ENCODE measurements around the gene ARHGAP22. TPM values are rescaled to one million over a fixed set of nuclear protein-coding genes. Genes with fewer than 3 reads are reported as not detected.

Gene ARHGAP22
- polyA plus RNA-seq, 1 of the 3 experiments (the other 2 are of a cell fraction) = 12.4 TPM

- TF ChIP-seq REST (IDR thresholded peaks at IDR 0.05; ENCODE audit: low read depth, low read length) (no peak), FOXJ3 (CRISPR knock-in tag; IDR thresholded peaks at IDR 0.05) (no peak), ELF1 (IDR thresholded peaks at IDR 0.05) (no peak), YY1 (IDR thresholded peaks at IDR 0.05; ENCODE audit: low read depth) (no peak), GABPA (IDR thresholded peaks at IDR 0.05; ENCODE audit: low read depth) (no peak), EP300 (IDR thresholded peaks at IDR 0.05; ENCODE audit: borderline replicate concordance in 1 of 2, low read depth in 1 of 2, low read length in 1 of 2) (no peak), SIN3A (IDR thresholded peaks at IDR 0.05; ENCODE audit: borderline replicate concordance, low read depth, low read length) (no peak), RXRA (IDR thresholded peaks at IDR 0.05; ENCODE audit: borderline replicate concordance, low read depth) (no peak), SMC3 (IDR thresholded peaks at IDR 0.05; ENCODE audit: low read depth, low read length) (no peak), RFX5 (IDR thresholded peaks at IDR 0.05; ENCODE audit: low read length) (no peak)
Measured at GRCh38 chr10:48573045-48573444, 31.8 kb downstream of the ARHGAP22 start (continued).

- POLR2A ChIA-PET = no interaction called here
- Histone ChIP-seq H2AFZ (ENCODE audit: low read depth) (no peak overlapping the region), H3K4me2 (no peak overlapping the region), H3K27ac (ENCODE audit: low read depth in 2 of 2, low read length in 1 of 2) (0 out of 4 replicates have a peak overlapping the region, but pooled peaks of 1 of the 2 experiments have one; percentile 2), H3K9me2 (no peaks in the 10 kb centered on the region), H3K27me3 (ENCODE audit: insufficient read depth) (no peaks in the 10 kb centered on the region), H3K36me3 (replicated peaks in 1 of 2; ENCODE audit: control insufficient read depth in 1 of 2, insufficient read depth in 2 of 2, low read length in 1 of 2) (peaks cover 0 to 25% of the 10 kb centered on the region in 2 experiments), H3K9me3 (no peaks in the 10 kb centered on the region), H3F3A (replicated peaks; ENCODE audit: insufficient read depth) (peaks cover 8% of the 10 kb centered on the region), H4K20me1 (ENCODE audit: insufficient read depth) (no peaks in the 10 kb centered on the region; the same call in 1 of the 2 replicates), H3K79me2 (ENCODE audit: insufficient read depth) (peaks cover 43% of the 10 kb centered on the region; the same call in 1 of the 2 replicates), H3K4me1 (ENCODE audit: control insufficient read depth in 1 of 2, insufficient read depth in 2 of 2, low read depth in 1 of 2, low read length in 1 of 2) (peaks cover 0 to 6% of the 10 kb centered on the region in 2 experiments; a peak in 1 of 4 replicates), H3K9ac (no peak overlapping the region), H3K4me3 (ENCODE audit: low read depth in 2 of 2, low read length in 1 of 2) (no peak overlapping the region)
- WGBS (ENCODE audit: low lambda C conversion rate) = 87% methylated on average over 2 of the region's 2 CpGs
- DNase-seq = no peak
- TF ChIP-seq, protein P1, sequence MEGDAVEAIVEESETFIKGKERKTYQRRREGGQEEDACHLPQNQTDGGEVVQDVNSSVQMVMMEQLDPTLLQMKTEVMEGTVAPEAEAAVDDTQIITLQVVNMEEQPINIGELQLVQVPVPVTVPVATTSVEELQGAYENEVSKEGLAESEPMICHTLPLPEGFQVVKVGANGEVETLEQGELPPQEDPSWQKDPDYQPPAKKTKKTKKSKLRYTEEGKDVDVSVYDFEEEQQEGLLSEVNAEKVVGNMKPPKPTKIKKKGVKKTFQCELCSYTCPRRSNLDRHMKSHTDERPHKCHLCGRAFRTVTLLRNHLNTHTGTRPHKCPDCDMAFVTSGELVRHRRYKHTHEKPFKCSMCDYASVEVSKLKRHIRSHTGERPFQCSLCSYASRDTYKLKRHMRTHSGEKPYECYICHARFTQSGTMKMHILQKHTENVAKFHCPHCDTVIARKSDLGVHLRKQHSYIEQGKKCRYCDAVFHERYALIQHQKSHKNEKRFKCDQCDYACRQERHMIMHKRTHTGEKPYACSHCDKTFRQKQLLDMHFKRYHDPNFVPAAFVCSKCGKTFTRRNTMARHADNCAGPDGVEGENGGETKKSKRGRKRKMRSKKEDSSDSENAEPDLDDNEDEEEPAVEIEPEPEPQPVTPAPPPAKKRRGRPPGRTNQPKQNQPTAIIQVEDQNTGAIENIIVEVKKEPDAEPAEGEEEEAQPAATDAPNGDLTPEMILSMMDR (IDR thresholded peaks at IDR 0.05) = no peak
- TF ChIP-seq FOXJ3 (CRISPR knock-in tag; IDR thresholded peaks at IDR 0.05) (no peak), MEF2A (IDR thresholded peaks at IDR 0.05; ENCODE audit: borderline replicate concordance, low read depth) (no peak), YY1 (IDR thresholded peaks at IDR 0.05; ENCODE audit: low read depth) (peak; percentile 35; the same call in 1 of the 2 replicates), FOSL2 (IDR thresholded peaks at IDR 0.05; ENCODE audit: borderline replicate concordance, low read depth) (peak; percentile 48; the same call in 1 of the 2 replicates), MXI1 (IDR thresholded peaks at IDR 0.05; ENCODE audit: low read depth, low read length) (no peak)
- CTCF ChIA-PET = interaction anchor here (1.1 to 3.8 kb wide), 5 partner anchors 12 to 209 kb away, joined by 3 to 18 read pairs (median 8); no protein-coding TSS in a partner anchor
Measured at GRCh38 chr10:48572414-48572813, 32.5 kb downstream of the ARHGAP22 start.
